GM23248 (cell line): Measurements from ENCODE around the gene SLC35A3.

Experiments
- EZH2 ChIP-seq: fragments of 200-600 bp; sonication (generic); IDR thresholded peaks from 2 replicates; pipeline ENCODE4 v1.6.1; 2018; ENCODE audit warnings: antibody characterized with exemption, mild to moderate bottlenecking; ENCODE audit not compliant: insufficient read depth, poor library complexity, severe bottlenecking
- EZH2phosphoT487 ChIP-seq: fragments of 200-600 bp; sonication (generic); IDR thresholded peaks from 2 replicates; pipeline ENCODE4 v1.6.1; 2018; ENCODE audit warnings: antibody characterized with exemption, moderate library complexity, mild to moderate bottlenecking, low read depth; ENCODE audit not compliant: insufficient read depth

GRCh38 chr1:100010804-100011203, 41.0 kb downstream of the SLC35A3 start:
- TF ChIP-seq EZH2 (no peak), EZH2phosphoT487 (no peak)
